GM23338 (cell line): Measurements from ENCODE around the gene MMP15. TPM values are rescaled to one million over a fixed set of nuclear protein-coding genes. Genes with fewer than 3 reads are reported as not detected.

Source experiments
- ATAC-seq: fragments of 200-7000 bp; cut with Tn5 transposase; 3 replicates; pipeline ENCODE4 v1.9.1; 2020
- DNase-seq: peaks from one replicate; pipeline ENCODE4 v3.0.0-alpha.2; 2015; ENCODE audit warnings: low spot score
- H2AFZ ChIP-seq: fragments of 200-600 bp; sonication (generic); 2 replicates; pipeline ENCODE4 v1.8.0; 2016; ENCODE audit warnings: antibody characterized with exemption, mild to moderate bottlenecking, moderate library complexity
- H3F3A ChIP-seq: fragments of 200-600 bp; sonication (generic); replicated peaks from 2 replicates; pipeline ENCODE4 v1.8.0; 2017; ENCODE audit warnings: antibody characterized with exemption, mixed run types, low read depth
- H3K27ac ChIP-seq: fragments of 200-600 bp; sonication (generic); 2 replicates; pipeline ENCODE4 v1.6.1; 2016; ENCODE audit warnings: low read depth
- H3K27me3 ChIP-seq: fragments of 200-600 bp; sonication (generic); 2 replicates; pipeline ENCODE4 v1.8.0; 2016; ENCODE audit warnings: mild to moderate bottlenecking, mixed run types, moderate library complexity; ENCODE audit not compliant: insufficient read depth
- H3K36me3 ChIP-seq: fragments of 200-600 bp; sonication (generic); 2 replicates; pipeline ENCODE4 v1.8.0; 2016; ENCODE audit warnings: mild to moderate bottlenecking; ENCODE audit not compliant: insufficient read depth
- H3K4me1 ChIP-seq: fragments of 200-600 bp; sonication (generic); 2 replicates; pipeline ENCODE4 v1.8.0; 2016; ENCODE audit warnings: mild to moderate bottlenecking, moderate library complexity; ENCODE audit not compliant: insufficient read depth
- H3K4me2 ChIP-seq: fragments of 200-600 bp; sonication (generic); 2 replicates; pipeline ENCODE4 v1.7.1; 2017; ENCODE audit warnings: mixed run types
- H3K4me3 ChIP-seq: fragments of 200-600 bp; sonication (generic); 2 replicates; pipeline ENCODE4 v1.6.1; 2016; ENCODE audit warnings: mixed run types
- H3K79me2 ChIP-seq: fragments of 200-600 bp; sonication (generic); replicated peaks from 2 replicates; pipeline ENCODE4 v1.8.0; 2017; ENCODE audit warnings: mild to moderate bottlenecking; ENCODE audit not compliant: insufficient read depth
- H3K9me2 ChIP-seq: fragments of 200-600 bp; sonication (generic); 2 replicates; pipeline ENCODE4 v1.8.0; 2017; ENCODE audit not compliant: insufficient read depth
- H4K20me1 ChIP-seq: fragments of 200-600 bp; sonication (generic); replicated peaks from 2 replicates; pipeline ENCODE4 v1.8.0; 2017; ENCODE audit warnings: mild to moderate bottlenecking; ENCODE audit not compliant: insufficient read depth
- H3K27ac Mint-ChIP-seq: 2 replicates; pipeline ENCODE4 v1.8.0; 2020; ENCODE audit warnings: inconsistent platforms, mild to moderate bottlenecking, moderate library complexity, mixed read lengths
- H3K27me3 Mint-ChIP-seq: 3 replicates; pipeline ENCODE4 v1.8.0; 2022; ENCODE audit warnings: low read depth, mild to moderate bottlenecking, moderate library complexity, mixed read lengths, inconsistent platforms; ENCODE audit not compliant: insufficient read depth, poor library complexity
- H3K36me3 Mint-ChIP-seq: 3 replicates; pipeline ENCODE4 v1.8.0; 2021; ENCODE audit warnings: low read depth, mild to moderate bottlenecking, inconsistent platforms, moderate library complexity, mixed read lengths
- H3K4me1 Mint-ChIP-seq: 3 replicates; pipeline ENCODE4 v1.8.0; 2020; ENCODE audit warnings: mild to moderate bottlenecking, inconsistent platforms, mixed read lengths
- H3K4me3 Mint-ChIP-seq: 3 replicates; pipeline ENCODE4 v1.8.0; 2021; ENCODE audit warnings: moderate library complexity, mild to moderate bottlenecking, inconsistent platforms, mixed read lengths
- H3K9me3 Mint-ChIP-seq: 3 replicates; pipeline ENCODE4 v1.8.0; 2020; ENCODE audit warnings: moderate library complexity, mild to moderate bottlenecking, inconsistent platforms, mixed read lengths
- EZH2 ChIP-seq: fragments of 200-600 bp; sonication (generic); IDR thresholded peaks from one replicate; pipeline ENCODE4 v1.8.0; 2017; ENCODE audit warnings: antibody characterized with exemption, mild to moderate bottlenecking, low read depth; ENCODE audit not compliant: unreplicated experiment
- EZH2phosphoT487 ChIP-seq: fragments of 200-600 bp; sonication (generic); IDR thresholded peaks from one replicate; pipeline ENCODE4 v1.8.1; 2018; ENCODE audit warnings: antibody characterized with exemption; ENCODE audit not compliant: unreplicated experiment
- NANOG ChIP-seq: IDR thresholded peaks from 2 replicates; pipeline ENCODE4 v1.6.1; 2016; ENCODE audit warnings: antibody characterized with exemption, borderline replicate concordance
- POLR2AphosphoS5 ChIP-seq: IDR thresholded peaks from 2 replicates; pipeline ENCODE4 v1.6.1; 2016; ENCODE audit warnings: antibody characterized with exemption, low read depth
- STAT1 ChIP-seq: IDR thresholded peaks from one replicate; pipeline ENCODE4 v1.6.1; 2016; ENCODE audit warnings: antibody characterized with exemption; ENCODE audit not compliant: unreplicated experiment
- polyA plus RNA-seq: library from polyadenylated mRNA; unstranded; fragments of >200 nt; fragmentation: Nextera tagmentation; extraction: Ambion mirVana; gene quantifications from 2 replicates; pipeline ENCODE4 v1.2.1, GENCODE V29; 2016
- total RNA-seq: library from RNA; depleted of rRNA; stranded (reverse); fragments of >200 nt; shearing (Covaris generic); gene quantifications from 2 replicates; pipeline ENCODE4 v1.2.3, GENCODE V29; 2014
- TF ChIP-seq, protein P1 (sequence below), 2 experiments: fragments of 200-600 bp in 1 of 2; sonication (generic) in 1 of 2; conservative IDR thresholded peaks; 2 replicates each; pipeline versions ENCODE4 v1.5.1 to v1.6.1; 2016 to 2017; ENCODE audit warnings: antibody characterized with exemption in 2 of 2, low read depth in 2 of 2, mild to moderate bottlenecking in 2 of 2, moderate library complexity in 1 of 2

Gene MMP15
- total and polyA plus RNA-seq, 2 experiments from 2014 or later: 10.9 to 79.1 TPM

DNA sequence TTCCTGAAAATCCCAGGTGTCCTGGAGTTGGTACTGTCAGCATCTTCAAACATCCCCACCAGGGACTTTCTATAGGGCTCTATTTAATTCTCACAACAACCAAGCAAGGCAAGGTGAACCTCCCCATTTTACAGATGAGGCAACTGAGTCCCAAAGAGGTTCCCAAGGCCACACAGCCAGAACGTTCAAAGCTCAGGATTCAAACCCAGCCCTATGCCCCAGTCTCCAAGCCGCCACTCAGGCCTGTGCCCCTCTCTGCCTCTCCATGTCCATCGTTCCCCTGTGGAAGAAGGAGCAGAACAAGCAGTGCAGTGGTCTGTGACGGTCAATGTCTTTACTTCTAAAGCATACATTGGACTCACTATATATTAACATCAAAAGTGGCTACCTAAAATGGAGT lies 31.2 kb upstream of the MMP15 start:
- no peak for ATAC-seq
- DNase-seq: no peak
- H3K4me3 ChIP-seq: no peak overlapping the region
- no peak overlapping the region for H3K27ac ChIP-seq
- no peak overlapping the region for H2AFZ ChIP-seq
- H3K4me1 Mint-ChIP-seq: peaks cover 26% of the 10 kb centered on the region
- H3F3A ChIP-seq: peaks cover under 1% of the 10 kb centered on the region
- H3K4me1 ChIP-seq: peaks cover 3% of the 10 kb centered on the region
- H3K4me2 ChIP-seq: no peak overlapping the region
- no peaks in the 10 kb centered on the region for H4K20me1 ChIP-seq
- no peaks in the 10 kb centered on the region for H3K79me2 ChIP-seq
- no peaks in the 10 kb centered on the region for H3K27me3 ChIP-seq
- H3K4me3 Mint-ChIP-seq: no peak overlapping the region
- no peaks in the 10 kb centered on the region for H3K36me3 ChIP-seq
- peaks cover 23% of the 10 kb centered on the region for H3K27me3 Mint-ChIP-seq
- H3K9me3 Mint-ChIP-seq: no peaks in the 10 kb centered on the region
- no peaks in the 10 kb centered on the region for H3K9me2 ChIP-seq
- no peak overlapping the region for H3K27ac Mint-ChIP-seq
- TF ChIP-seq, protein P1, sequence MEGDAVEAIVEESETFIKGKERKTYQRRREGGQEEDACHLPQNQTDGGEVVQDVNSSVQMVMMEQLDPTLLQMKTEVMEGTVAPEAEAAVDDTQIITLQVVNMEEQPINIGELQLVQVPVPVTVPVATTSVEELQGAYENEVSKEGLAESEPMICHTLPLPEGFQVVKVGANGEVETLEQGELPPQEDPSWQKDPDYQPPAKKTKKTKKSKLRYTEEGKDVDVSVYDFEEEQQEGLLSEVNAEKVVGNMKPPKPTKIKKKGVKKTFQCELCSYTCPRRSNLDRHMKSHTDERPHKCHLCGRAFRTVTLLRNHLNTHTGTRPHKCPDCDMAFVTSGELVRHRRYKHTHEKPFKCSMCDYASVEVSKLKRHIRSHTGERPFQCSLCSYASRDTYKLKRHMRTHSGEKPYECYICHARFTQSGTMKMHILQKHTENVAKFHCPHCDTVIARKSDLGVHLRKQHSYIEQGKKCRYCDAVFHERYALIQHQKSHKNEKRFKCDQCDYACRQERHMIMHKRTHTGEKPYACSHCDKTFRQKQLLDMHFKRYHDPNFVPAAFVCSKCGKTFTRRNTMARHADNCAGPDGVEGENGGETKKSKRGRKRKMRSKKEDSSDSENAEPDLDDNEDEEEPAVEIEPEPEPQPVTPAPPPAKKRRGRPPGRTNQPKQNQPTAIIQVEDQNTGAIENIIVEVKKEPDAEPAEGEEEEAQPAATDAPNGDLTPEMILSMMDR (conservative IDR thresholded peaks at IDR 0.05; ENCODE audit: low read depth in 2 of 2): no peak
- TF ChIP-seq POLR2AphosphoS5 (no peak), EZH2phosphoT487 (no peak)
- H3K36me3 Mint-ChIP-seq: peaks cover 6% of the 10 kb centered on the region; the same call in 2 of the 3 replicates

GRCh38 chr16:57994778-57995177 lies 30.8 kb upstream of the MMP15 start:
- Histone ChIP-seq H3K27me3 (no peaks in the 10 kb centered on the region), H3K79me2 (no peaks in the 10 kb centered on the region), H3F3A (peaks cover 5% of the 10 kb centered on the region), H3K4me1 (peaks cover 7% of the 10 kb centered on the region), H3K9me2 (no peaks in the 10 kb centered on the region), H3K4me2 (no peak overlapping the region), H3K4me3 (no peak overlapping the region), H3K36me3 (no peaks in the 10 kb centered on the region), H3K27ac (no peak overlapping the region), H2AFZ (no peak overlapping the region), H4K20me1 (no peaks in the 10 kb centered on the region)
- peaks cover 25% of the 10 kb centered on the region for H3K27me3 Mint-ChIP-seq
- DNase-seq (peak; percentile 68), ATAC-seq (peak; percentile 54)
- TF ChIP-seq STAT1: no peak
- no peak for TF ChIP-seq NANOG
- TF ChIP-seq, protein P1 (conservative IDR thresholded peaks at IDR 0.05; ENCODE audit: low read depth in 2 of 2): peak; percentile 43 to 60
- no peak for TF ChIP-seq EZH2
- TF ChIP-seq POLR2AphosphoS5: no peak
- peaks cover 6% of the 10 kb centered on the region; the same call in 2 of the 3 replicates for H3K36me3 Mint-ChIP-seq
- H3K9me3 Mint-ChIP-seq: no peaks in the 10 kb centered on the region
- no peak overlapping the region for H3K4me3 Mint-ChIP-seq
- peaks cover 28% of the 10 kb centered on the region for H3K4me1 Mint-ChIP-seq
- H3K27ac Mint-ChIP-seq: no peak overlapping the region
